DOHH2 (cell line): ENCODE results near the gene MLANA.

Experiments used
- H3F3A ChIP-seq: fragments of 200-600 bp; sonication (generic), shearing (Covaris generic); 2 replicates; pipeline ENCODE4 v1.6.0; 2016; ENCODE audit warnings: antibody characterized with exemption, mild to moderate bottlenecking; ENCODE audit not compliant: control insufficient read depth, insufficient read depth
- H3K27ac ChIP-seq: fragments of 200-600 bp; sonication (generic); 2 replicates; pipeline ENCODE4 v1.5.1; 2014; ENCODE audit warnings: low read depth, mild to moderate bottlenecking, low read length, moderate library complexity
- H3K27me3 ChIP-seq: fragments of 200-600 bp; sonication (generic); 2 replicates; pipeline ENCODE4 v1.6.1; 2014; ENCODE audit warnings: mild to moderate bottlenecking, low read length, mixed read lengths; ENCODE audit not compliant: control insufficient read depth
- H3K36me3 ChIP-seq: fragments of 200-600 bp; sonication (generic); 2 replicates; pipeline ENCODE4 v1.6.1; 2014; ENCODE audit warnings: mild to moderate bottlenecking, low read length, moderate library complexity, mixed read lengths; ENCODE audit not compliant: control insufficient read depth
- H3K4me1 ChIP-seq: fragments of 200-600 bp; sonication (generic); 2 replicates; pipeline ENCODE4 v1.6.1; 2014; ENCODE audit warnings: mild to moderate bottlenecking, low read length, mixed read lengths; ENCODE audit not compliant: control insufficient read depth
- H3K4me2 ChIP-seq: fragments of 200-600 bp; sonication (generic); 2 replicates; pipeline ENCODE4 v1.6.0; 2014; ENCODE audit warnings: mild to moderate bottlenecking, low read length, moderate library complexity
- H3K4me3 ChIP-seq: fragments of 200-600 bp; sonication (generic); 2 replicates; pipeline ENCODE4 v1.5.1; 2014; ENCODE audit warnings: mild to moderate bottlenecking, low read length, mixed read lengths
- H3K79me2 ChIP-seq: fragments of 200-600 bp; sonication (generic); 2 replicates; pipeline ENCODE4 v1.6.1; 2014; ENCODE audit warnings: mild to moderate bottlenecking, low read length, mixed read lengths; ENCODE audit not compliant: control insufficient read depth
- H3K9me2 ChIP-seq: fragments of 200-600 bp; sonication (generic); replicated peaks from 2 replicates; pipeline ENCODE4 v1.6.1; 2014; ENCODE audit warnings: mild to moderate bottlenecking, low read length, mixed read lengths; ENCODE audit not compliant: control insufficient read depth
- H3K9me3 ChIP-seq: fragments of 200-600 bp; sonication (generic); 2 replicates; pipeline ENCODE4 v1.6.1; 2014; ENCODE audit warnings: antibody characterized with exemption, low read length, mixed read lengths; ENCODE audit not compliant: control insufficient read depth, insufficient read depth
- H4K20me1 ChIP-seq: fragments of 200-600 bp; sonication (generic); 2 replicates; pipeline ENCODE4 v1.6.0; 2014; ENCODE audit warnings: low read depth, mild to moderate bottlenecking, antibody characterized with exemption, low read length, moderate library complexity; ENCODE audit not compliant: control insufficient read depth, insufficient read depth
- CTCF ChIP-seq: fragments of 200-600 bp; sonication (generic); IDR thresholded peaks from one replicate; pipeline ENCODE4 v1.5.1; 2014; ENCODE audit warnings: antibody characterized with exemption, mild to moderate bottlenecking, low read depth, low read length; ENCODE audit not compliant: poor library complexity, severe bottlenecking
- EZH2phosphoT487 ChIP-seq: fragments of 200-600 bp; sonication (generic); IDR thresholded peaks from 2 replicates; pipeline ENCODE4 v1.6.1; 2017; ENCODE audit warnings: borderline replicate concordance, mild to moderate bottlenecking, antibody characterized with exemption, low read length, moderate library complexity, mixed read lengths

Gene MLANA

DNA sequence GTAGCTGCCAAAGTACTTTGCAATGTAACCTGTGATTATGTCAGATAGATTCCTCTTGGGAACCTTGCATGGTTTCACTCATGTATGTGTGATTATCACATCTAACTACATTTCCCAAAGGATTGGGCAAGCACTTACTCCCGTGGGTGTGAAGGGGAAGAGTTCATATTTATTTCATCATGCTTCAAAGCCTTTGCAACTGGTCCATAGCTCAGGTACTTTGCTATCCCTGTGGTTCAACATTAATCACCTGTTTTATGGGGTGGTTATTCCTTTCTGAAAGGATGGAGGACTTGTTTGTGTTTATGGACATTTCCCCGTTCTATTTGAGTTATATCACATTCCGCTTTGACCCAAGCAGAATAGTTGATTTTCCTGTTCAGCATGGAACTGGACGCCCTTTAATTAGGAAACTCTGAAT is 44.2 kb upstream of the MLANA start:
- Histone ChIP-seq H3K27ac (no peak overlapping the region), H3K27me3 (no peaks in the 10 kb centered on the region), H3K79me2 (no peaks in the 10 kb centered on the region), H3K4me1 (peaks cover 5% of the 10 kb centered on the region; the same call in 1 of the 2 replicates), H3K9me2 (no peaks in the 10 kb centered on the region), H3K4me2 (no peak overlapping the region), H3K4me3 (no peak overlapping the region), H3K36me3 (no peaks in the 10 kb centered on the region), H3K9me3 (peaks cover 7% of the 10 kb centered on the region; the same call in 1 of the 2 replicates), H3F3A (no peaks in the 10 kb centered on the region), H4K20me1 (no peaks in the 10 kb centered on the region)
- TF ChIP-seq CTCF (no peak), EZH2phosphoT487 (no peak)

GRCh38 chr9:5848372-5848882 is 42.3 kb upstream of the MLANA start:
- Histone ChIP-seq H3K4me2 (no peak overlapping the region), H3F3A (no peaks in the 10 kb centered on the region), H3K79me2 (no peaks in the 10 kb centered on the region), H4K20me1 (no peaks in the 10 kb centered on the region), H3K4me3 (no peak overlapping the region), H3K9me2 (no peaks in the 10 kb centered on the region), H3K27ac (no peak overlapping the region), H3K9me3 (no peaks in the 10 kb centered on the region), H3K27me3 (peaks cover 3% of the 10 kb centered on the region; the same call in 1 of the 2 replicates), H3K36me3 (no peaks in the 10 kb centered on the region), H3K4me1 (peaks cover 5% of the 10 kb centered on the region; the same call in 1 of the 2 replicates)
- TF ChIP-seq EZH2phosphoT487 (no peak), CTCF (no peak)

DNA sequence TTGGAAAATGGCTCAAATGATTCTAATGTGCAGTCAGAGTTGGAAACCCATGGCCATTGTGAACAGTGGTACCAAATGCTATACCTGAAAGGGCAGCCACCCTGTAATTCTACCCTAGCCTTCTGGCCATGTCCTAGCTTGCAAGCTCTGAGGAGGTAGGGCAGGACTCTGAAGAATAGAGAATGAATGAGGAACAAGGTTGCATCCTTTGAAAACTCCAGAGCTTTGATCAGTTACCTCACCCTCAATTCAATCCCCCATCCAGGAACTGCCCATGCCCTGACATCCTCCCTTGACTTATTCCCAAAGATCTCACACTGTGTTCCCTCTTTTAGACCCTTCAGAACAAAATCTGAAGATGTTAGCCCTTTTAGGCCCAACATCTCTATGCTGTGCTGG is 40.0 kb upstream of the MLANA start:
- Histone ChIP-seq H3K4me2 (no peak overlapping the region), H3K9me3 (no peaks in the 10 kb centered on the region), H4K20me1 (no peaks in the 10 kb centered on the region), H3K27me3 (peaks cover 3% of the 10 kb centered on the region), H3F3A (no peaks in the 10 kb centered on the region), H3K9me2 (no peaks in the 10 kb centered on the region), H3K79me2 (no peaks in the 10 kb centered on the region), H3K4me1 (no peaks in the 10 kb centered on the region), H3K36me3 (no peaks in the 10 kb centered on the region), H3K4me3 (no peak overlapping the region), H3K27ac (no peak overlapping the region)
- no peak for TF ChIP-seq CTCF
- TF ChIP-seq EZH2phosphoT487, result no peak
